Neutrophil (primary cell): ENCODE results near the gene IL1R2.

ENCODE experiments used
- H3K27ac ChIP-seq: fragments of 200-600 bp; sonication (generic); 2 replicates; pipeline ENCODE4 v1.5.1; 2016; ENCODE audit warnings: mild to moderate bottlenecking, moderate library complexity
- H3K27me3 ChIP-seq: fragments of 200-600 bp; sonication (generic); 2 replicates; pipeline ENCODE4 v1.6.0; 2016; ENCODE audit warnings: mild to moderate bottlenecking
- H3K36me3 ChIP-seq: fragments of 200-600 bp; sonication (generic); 2 replicates; pipeline ENCODE4 v1.5.1; 2017
- H3K4me1 ChIP-seq, 2 experiments: fragments of 200-600 bp in 1 of 2; sonication (generic) in 1 of 2; 1 replicate in 1 of 2; 2 replicates in 1 of 2; pipeline versions ENCODE4 v1.5.1 to v1.6.1; 2013 to 2016; ENCODE audit warnings: low read depth in 1 of 2, low read length in 1 of 2, mild to moderate bottlenecking in 1 of 2, moderate library complexity in 1 of 2; ENCODE audit not compliant: control insufficient read depth in 1 of 2, insufficient read depth in 1 of 2
- H3K4me3 ChIP-seq, 2 experiments: fragments of 200-600 bp in 1 of 2; sonication (generic) in 1 of 2; 1 replicate in 1 of 2; 2 replicates in 1 of 2; pipeline ENCODE4 v1.5.1; 2013 to 2016; ENCODE audit warnings: low read depth in 1 of 2, low read length in 1 of 2, mild to moderate bottlenecking in 1 of 2, moderate library complexity in 1 of 2
- H3K9me3 ChIP-seq: fragments of 200-600 bp; sonication (generic); 2 replicates; pipeline ENCODE4 v1.5.1; 2016
- CTCF ChIP-seq: fragments of 200-600 bp; sonication (generic); IDR thresholded peaks from 2 replicates; pipeline ENCODE4 v1.5.1; 2016; ENCODE audit warnings: antibody characterized with exemption

Gene IL1R2

DNA sequence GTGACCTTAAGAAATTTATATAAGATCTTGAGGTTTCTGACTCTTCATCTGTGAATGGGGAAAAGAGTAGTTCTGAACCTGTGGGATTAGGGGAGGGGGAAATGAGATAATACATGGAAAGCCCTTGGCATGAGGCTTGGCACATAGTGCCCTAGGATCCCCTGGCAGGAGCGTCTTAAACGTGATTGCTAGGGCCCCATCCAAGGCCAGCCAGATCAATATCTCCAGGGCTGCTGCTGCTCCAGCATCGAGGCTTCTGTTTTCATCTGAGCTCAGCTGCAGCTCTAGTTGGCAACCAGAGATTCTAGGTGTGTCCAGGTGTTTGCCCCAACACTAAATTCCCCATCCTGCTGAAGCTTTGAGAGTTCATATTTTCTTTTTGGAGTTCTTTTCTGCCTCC lies 71.0 kb downstream of the IL1R2 start:
- Histone ChIP-seq H3K4me3 (no peak overlapping the region), H3K27ac (no peak overlapping the region), H3K36me3 (peaks cover 9% of the 10 kb centered on the region), H3K9me3 (no peaks in the 10 kb centered on the region), H3K4me1 (peaks cover 24 to 31% of the 10 kb centered on the region in 2 experiments), H3K27me3 (no peaks in the 10 kb centered on the region)
- no peak for TF ChIP-seq CTCF

DNA sequence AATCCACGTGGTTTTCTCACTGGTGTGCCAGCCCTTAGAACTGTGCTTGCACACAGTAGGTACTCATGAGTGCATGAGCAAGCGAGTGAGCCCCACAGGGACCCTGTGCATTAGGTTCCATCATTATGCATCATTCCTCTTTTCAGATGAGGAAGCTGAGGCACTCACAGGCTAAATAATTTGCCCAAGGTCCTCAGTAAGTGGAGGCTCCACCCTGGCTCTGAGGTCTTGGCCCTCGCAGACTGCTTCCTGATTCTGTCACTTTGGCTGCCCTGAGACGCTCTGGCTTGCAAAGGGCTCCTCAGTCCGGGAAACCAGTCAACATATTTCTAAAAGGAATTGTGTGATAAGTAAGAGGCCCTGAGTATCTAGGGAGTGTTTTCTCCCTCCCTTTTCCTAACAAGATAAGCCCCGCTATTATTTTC lies 71.7 kb downstream of the IL1R2 start:
- Histone ChIP-seq H3K4me3 (no peak overlapping the region), H3K27me3 (no peaks in the 10 kb centered on the region), H3K9me3 (no peaks in the 10 kb centered on the region), H3K27ac (peak overlapping the region; percentile 78), H3K36me3 (peaks cover 7% of the 10 kb centered on the region), H3K4me1 (peaks cover 24 to 31% of the 10 kb centered on the region in 2 experiments)
- no peak for TF ChIP-seq CTCF

- no peak for TF ChIP-seq CTCF
- Histone ChIP-seq H3K27me3 (no peaks in the 10 kb centered on the region), H3K36me3 (peaks cover 6% of the 10 kb centered on the region), H3K4me1 (peaks cover 24 to 31% of the 10 kb centered on the region in 2 experiments), H3K27ac (peak overlapping the region; percentile 78), H3K9me3 (no peaks in the 10 kb centered on the region), H3K4me3 (no peak overlapping the region)
Measured at GRCh38 chr2:102063941-102064678, 72.3 kb downstream of the IL1R2 start.

DNA sequence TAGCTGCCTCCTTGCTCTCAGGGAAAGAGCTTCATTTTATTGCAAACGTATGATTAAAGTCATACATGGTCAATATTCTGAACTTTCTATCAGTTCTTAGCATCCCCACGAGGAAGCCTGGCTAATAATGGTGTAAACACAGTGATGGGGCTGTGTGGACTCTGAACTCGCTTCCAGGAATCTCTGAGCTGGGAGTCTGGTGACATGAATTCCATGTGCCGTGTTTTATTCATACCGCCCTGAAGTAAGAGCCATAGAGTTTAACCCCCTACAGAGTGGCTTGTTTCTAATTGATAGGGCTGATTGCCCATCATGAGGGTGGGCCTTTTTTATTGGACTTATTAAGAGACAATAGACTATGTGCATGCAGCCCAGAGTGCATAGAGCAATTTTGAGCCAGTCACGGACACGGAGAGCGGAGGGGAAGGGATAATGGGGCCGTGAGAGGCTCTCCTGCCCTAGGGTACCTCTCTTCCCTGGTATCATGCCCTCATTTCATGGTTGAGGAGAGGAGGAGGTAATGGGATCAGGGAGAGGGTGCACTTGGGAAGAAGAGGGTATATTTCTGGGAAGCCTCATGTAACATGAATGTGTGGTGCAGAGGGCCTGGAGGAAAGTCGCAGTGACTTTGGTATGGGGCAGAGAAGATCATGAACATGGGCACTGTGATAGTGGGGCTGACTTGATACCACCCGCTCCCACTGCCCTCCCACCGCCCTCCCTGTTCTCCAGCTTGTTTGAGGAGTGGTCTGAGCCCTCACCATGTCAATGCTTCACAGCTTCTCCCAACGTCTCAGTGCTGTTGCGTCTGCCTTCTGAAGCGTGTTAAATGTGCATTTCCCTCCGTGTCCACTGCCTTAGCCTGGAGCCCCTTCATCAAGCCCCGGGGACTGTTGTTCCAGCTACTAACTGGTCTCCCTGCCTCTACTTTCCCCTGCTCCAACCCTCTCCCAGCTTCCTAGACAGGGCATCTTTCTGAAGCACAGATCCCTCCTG lies 73.2 kb downstream of the IL1R2 start:
- Histone ChIP-seq H3K27ac (peak overlapping the region; percentile 78), H3K9me3 (no peaks in the 10 kb centered on the region), H3K36me3 (peaks cover 2% of the 10 kb centered on the region), H3K27me3 (no peaks in the 10 kb centered on the region), H3K4me3 (no peak overlapping the region), H3K4me1 (peaks cover 24 to 31% of the 10 kb centered on the region in 2 experiments)
- TF ChIP-seq CTCF = no peak

GRCh38 chr2:102065675-102066252 lies 74.0 kb downstream of the IL1R2 start:
- TF ChIP-seq CTCF = no peak
- peaks cover 24 to 31% of the 10 kb centered on the region in 2 experiments for H3K4me1 ChIP-seq
- peak overlapping the region; percentile 9 for H3K27ac ChIP-seq
- H3K27me3 ChIP-seq = no peaks in the 10 kb centered on the region
- no peak overlapping the region for H3K4me3 ChIP-seq
- H3K9me3 ChIP-seq = no peaks in the 10 kb centered on the region
- H3K36me3 ChIP-seq = peaks cover 9% of the 10 kb centered on the region
